ENCODE measurements around the gene HRH1. TPM values are rescaled to one million over a fixed set of nuclear protein-coding genes. Genes with fewer than 3 reads are reported as not detected.

HRH1 gene
- total RNA-seq, 1 donor from 2014 or later, result 0.19 TPM

- H3K27me3 ChIP-seq, result no peaks in the 10 kb centered on the region
- no peak overlapping the region for H2AFZ ChIP-seq (replicated peaks)
- TF ChIP-seq EZH2 (IDR thresholded peaks at IDR 0.05) (no peak), EZH2phosphoT487 (IDR thresholded peaks at IDR 0.05) (no peak), CTCF (IDR thresholded peaks at IDR 0.05) (no peak)
- no peaks in the 10 kb centered on the region for H3F3A ChIP-seq (ENCODE audit: low read depth)
- Mint-ChIP-seq H3K4me1 (peaks cover 15% of the 10 kb centered on the region), H3K27me3 (ENCODE audit: insufficient read depth, low read depth) (peaks cover 10% of the 10 kb centered on the region), H3K9me3 (no peaks in the 10 kb centered on the region), H3K4me3 (no peak overlapping the region), H3K27ac (no peak overlapping the region), H3K36me3 (no peaks in the 10 kb centered on the region)
- no peak overlapping the region for H3K4me3 ChIP-seq
- H3K4me1 ChIP-seq, result no peaks in the 10 kb centered on the region
- no peak overlapping the region for H3K9ac ChIP-seq
- no peak overlapping the region for H3K4me2 ChIP-seq
- no peaks in the 10 kb centered on the region for H3K9me3 ChIP-seq (ENCODE audit: low read depth)
- no peak overlapping the region for H3K27ac ChIP-seq
- no peaks in the 10 kb centered on the region for H4K20me1 ChIP-seq (ENCODE audit: low read depth)
- H3K36me3 ChIP-seq, result no peaks in the 10 kb centered on the region
- DNase-seq (ENCODE audit: low spot score), result no peak
- H3K79me2 ChIP-seq (ENCODE audit: low read depth), result no peaks in the 10 kb centered on the region
These were observed 30.9 kb downstream of the HRH1 start for GRCh38 chr3:11185144-11185543.

GRCh38 chr3:11185564-11186317 is 31.4 kb downstream of the HRH1 start:
- peaks cover 15% of the 10 kb centered on the region for H3K4me1 Mint-ChIP-seq
- H2AFZ ChIP-seq (replicated peaks), result no peak overlapping the region
- H3K27me3 ChIP-seq, result no peaks in the 10 kb centered on the region
- no peaks in the 10 kb centered on the region for H3K4me1 ChIP-seq
- H3K9me3 ChIP-seq (ENCODE audit: low read depth), result no peaks in the 10 kb centered on the region
- no peaks in the 10 kb centered on the region for H4K20me1 ChIP-seq (ENCODE audit: low read depth)
- H3K4me3 ChIP-seq, result no peak overlapping the region
- no peak for TF ChIP-seq EZH2 (IDR thresholded peaks at IDR 0.05)
- TF ChIP-seq CTCF (IDR thresholded peaks at IDR 0.05), result no peak
- TF ChIP-seq EZH2phosphoT487 (IDR thresholded peaks at IDR 0.05), result no peak
- no peak overlapping the region for H3K27ac Mint-ChIP-seq
- no peak overlapping the region for H3K9ac ChIP-seq
- peaks cover 10% of the 10 kb centered on the region for H3K27me3 Mint-ChIP-seq (ENCODE audit: insufficient read depth, low read depth)
- no peak overlapping the region for H3K27ac ChIP-seq
- no peak overlapping the region for H3K4me2 ChIP-seq
- no peaks in the 10 kb centered on the region for H3K36me3 Mint-ChIP-seq
- no peaks in the 10 kb centered on the region for H3F3A ChIP-seq (ENCODE audit: low read depth)
- no peaks in the 10 kb centered on the region for H3K36me3 ChIP-seq
- no peaks in the 10 kb centered on the region for H3K79me2 ChIP-seq (ENCODE audit: low read depth)
- DNase-seq (ENCODE audit: low spot score), result no peak
- peak overlapping the region; percentile 68 for H3K4me3 Mint-ChIP-seq
- H3K9me3 Mint-ChIP-seq, result no peaks in the 10 kb centered on the region

GRCh38 chr3:11186318-11186692 is 32.0 kb downstream of the HRH1 start:
- Mint-ChIP-seq H3K4me3 (no peak overlapping the region), H3K4me1 (peaks cover 15% of the 10 kb centered on the region), H3K27ac (no peak overlapping the region), H3K9me3 (no peaks in the 10 kb centered on the region), H3K27me3 (ENCODE audit: insufficient read depth, low read depth) (peaks cover 10% of the 10 kb centered on the region), H3K36me3 (no peaks in the 10 kb centered on the region)
- H3K4me2 ChIP-seq, result no peak overlapping the region
- H3K9me3 ChIP-seq (ENCODE audit: low read depth), result no peaks in the 10 kb centered on the region
- TF ChIP-seq EZH2phosphoT487 (IDR thresholded peaks at IDR 0.05) (no peak), CTCF (IDR thresholded peaks at IDR 0.05) (no peak), EZH2 (IDR thresholded peaks at IDR 0.05) (no peak)
- H3K4me3 ChIP-seq, result no peak overlapping the region
- no peak overlapping the region for H3K9ac ChIP-seq
- H3K27ac ChIP-seq, result no peak overlapping the region
- no peak for DNase-seq (ENCODE audit: low spot score)
- no peaks in the 10 kb centered on the region for H4K20me1 ChIP-seq (ENCODE audit: low read depth)
- H3K27me3 ChIP-seq, result no peaks in the 10 kb centered on the region
- no peaks in the 10 kb centered on the region for H3F3A ChIP-seq (ENCODE audit: low read depth)
- H3K79me2 ChIP-seq (ENCODE audit: low read depth), result no peaks in the 10 kb centered on the region
- no peaks in the 10 kb centered on the region for H3K4me1 ChIP-seq
- no peaks in the 10 kb centered on the region for H3K36me3 ChIP-seq
- H2AFZ ChIP-seq (replicated peaks), result no peak overlapping the region
